ENCODE data around the gene STPG3.

DNA sequence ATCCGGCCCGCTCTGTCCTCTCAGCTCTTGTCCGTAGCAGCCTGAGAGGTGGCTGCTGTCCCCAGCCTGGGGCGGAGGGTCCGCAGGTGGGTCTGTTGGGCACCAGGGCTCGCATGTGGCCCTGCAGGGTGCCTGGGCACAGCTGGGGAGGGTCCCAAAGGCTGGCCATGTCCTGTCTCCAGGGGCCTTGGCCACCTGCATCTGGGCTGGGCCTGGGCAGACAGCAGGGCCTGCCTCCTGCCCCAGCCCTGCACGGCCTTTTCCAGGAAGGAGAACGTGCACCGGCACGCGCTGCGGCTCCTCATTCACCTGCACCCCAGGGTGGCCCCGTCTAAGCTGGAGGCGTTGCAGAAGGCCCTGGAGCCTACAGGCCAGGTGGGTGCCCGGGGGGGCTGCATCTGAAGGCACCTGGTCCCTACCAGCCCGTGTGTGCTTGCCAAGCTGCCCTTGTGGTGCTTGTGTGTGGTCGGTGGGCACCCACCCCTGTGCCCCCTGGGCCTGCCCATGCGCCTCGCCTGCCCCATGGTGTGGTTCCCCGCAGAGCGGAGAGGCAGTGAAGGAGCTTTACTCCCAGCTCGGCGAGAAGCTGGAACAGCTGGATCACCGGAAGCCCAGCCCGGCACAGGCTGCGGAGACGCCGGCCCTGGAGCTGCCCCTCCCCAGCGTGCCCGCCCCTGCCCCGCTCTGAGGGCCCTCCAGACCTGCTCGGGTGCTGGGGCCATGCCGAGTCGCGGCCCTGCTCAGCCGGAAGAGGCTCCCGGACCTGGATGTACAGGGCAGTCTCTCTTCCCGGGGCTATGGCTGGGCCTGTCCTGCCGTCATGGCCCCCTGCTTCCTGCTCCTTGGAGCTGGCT, 21.4 kb downstream of the STPG3 start:
- TF ChIP-seq CTCF (IDR thresholded peaks at IDR 0.05) (no peak), POLR2AphosphoS5 (IDR thresholded peaks at IDR 0.05) (no peak), POLR2A (IDR thresholded peaks at IDR 0.05) (no peak)
